SU-DHL-6 (cell line): ENCODE measurements around the gene C1QTNF8.

ENCODE experiments used
- H2AFZ ChIP-seq: fragments of 200-600 bp; sonication (generic); 2 replicates; pipeline ENCODE4 v1.6.1; 2014; ENCODE audit warnings: low read depth, mild to moderate bottlenecking, moderate library complexity, mixed read lengths, antibody characterized with exemption, low read length; ENCODE audit not compliant: severe bottlenecking
- H3F3A ChIP-seq: fragments of 200-600 bp; shearing (Covaris generic); 2 replicates; pipeline ENCODE4 v1.6.0; 2016; ENCODE audit warnings: antibody characterized with exemption, mild to moderate bottlenecking; ENCODE audit not compliant: insufficient read depth
- H3K27ac ChIP-seq: fragments of 200-600 bp; sonication (generic); 2 replicates; pipeline ENCODE4 v1.5.1; 2016; ENCODE audit warnings: low read depth, mild to moderate bottlenecking, low read length, moderate library complexity, mixed read lengths
- H3K27me3 ChIP-seq: fragments of 200-600 bp; sonication (generic), shearing (Covaris generic); 2 replicates; pipeline ENCODE4 v1.6.0; 2014; ENCODE audit warnings: mild to moderate bottlenecking, low read length
- H3K36me3 ChIP-seq: fragments of 200-600 bp; sonication (generic); 2 replicates; pipeline ENCODE4 v1.6.1; 2014; ENCODE audit warnings: mild to moderate bottlenecking, low read length, mixed read lengths
- H3K4me2 ChIP-seq: fragments of 300-600, 200-600 bp; shearing (Covaris generic), sonication (generic); 2 replicates; pipeline ENCODE4 v1.6.0; 2014; ENCODE audit warnings: low read length, low read depth, mild to moderate bottlenecking; ENCODE audit not compliant: poor library complexity, severe bottlenecking
- H3K4me3 ChIP-seq: fragments of 200-600 bp; sonication (generic); 2 replicates; pipeline ENCODE4 v1.5.1; 2014; ENCODE audit warnings: antibody characterized with exemption, low read length, mild to moderate bottlenecking, mixed read lengths; ENCODE audit not compliant: insufficient read depth, poor library complexity, severe bottlenecking
- H3K79me2 ChIP-seq: fragments of 200-600 bp; sonication (generic); 2 replicates; pipeline ENCODE4 v1.6.1; 2014; ENCODE audit warnings: mild to moderate bottlenecking, low read length, moderate library complexity; ENCODE audit not compliant: insufficient read depth
- H3K9ac ChIP-seq: fragments of 200-600 bp; sonication (generic); 2 replicates; pipeline ENCODE4 v1.7.0; 2014; ENCODE audit warnings: mild to moderate bottlenecking, low read length
- H3K9me2 ChIP-seq: fragments of 200-600 bp; sonication (generic); replicated peaks from 2 replicates; pipeline ENCODE4 v1.6.1; 2014; ENCODE audit warnings: low read length; ENCODE audit not compliant: insufficient read depth
- H3K9me3 ChIP-seq: fragments of 200-600 bp; sonication (generic); 2 replicates; pipeline ENCODE4 v1.6.1; 2014; ENCODE audit warnings: low read length, mixed read lengths; ENCODE audit not compliant: insufficient read depth
- H4K20me1 ChIP-seq: fragments of 200-600 bp; sonication (generic); 2 replicates; pipeline ENCODE4 v1.6.1; 2014; ENCODE audit warnings: low read depth, mild to moderate bottlenecking, antibody characterized with exemption, low read length, moderate library complexity, mixed read lengths
- CTCF ChIP-seq: fragments of 200-600 bp; sonication (generic); IDR thresholded peaks from one replicate; pipeline ENCODE4 v1.5.1; 2017; ENCODE audit warnings: antibody characterized with exemption, mild to moderate bottlenecking, low read length, moderate library complexity; ENCODE audit not compliant: insufficient read depth, poor library complexity, severe bottlenecking
- EZH2phosphoT487 ChIP-seq: fragments of 200-600 bp; sonication (generic), shearing (Covaris generic); conservative IDR thresholded peaks from 2 replicates; pipeline ENCODE4 v1.6.1; 2018; ENCODE audit warnings: mild to moderate bottlenecking, antibody characterized with exemption, low read length, moderate library complexity, mixed read lengths

C1QTNF8 gene

GRCh38 chr16:1082952-1083675 lies 12.9 kb downstream of the C1QTNF8 start:
- no peaks in the 10 kb centered on the region for H3K36me3 ChIP-seq
- no peak overlapping the region for H2AFZ ChIP-seq
- no peaks in the 10 kb centered on the region for H3K9me2 ChIP-seq
- H3K79me2 ChIP-seq: no peaks in the 10 kb centered on the region
- H3K27ac ChIP-seq: no peak overlapping the region
- H3F3A ChIP-seq: no peaks in the 10 kb centered on the region
- no peak overlapping the region for H3K4me3 ChIP-seq
- no peak overlapping the region for H3K9ac ChIP-seq
- no peaks in the 10 kb centered on the region for H3K9me3 ChIP-seq
- H4K20me1 ChIP-seq: no peaks in the 10 kb centered on the region
- no peaks in the 10 kb centered on the region for H3K27me3 ChIP-seq
- H3K4me2 ChIP-seq: no peak overlapping the region
- TF ChIP-seq EZH2phosphoT487 (no peak), CTCF (no peak)

DNA sequence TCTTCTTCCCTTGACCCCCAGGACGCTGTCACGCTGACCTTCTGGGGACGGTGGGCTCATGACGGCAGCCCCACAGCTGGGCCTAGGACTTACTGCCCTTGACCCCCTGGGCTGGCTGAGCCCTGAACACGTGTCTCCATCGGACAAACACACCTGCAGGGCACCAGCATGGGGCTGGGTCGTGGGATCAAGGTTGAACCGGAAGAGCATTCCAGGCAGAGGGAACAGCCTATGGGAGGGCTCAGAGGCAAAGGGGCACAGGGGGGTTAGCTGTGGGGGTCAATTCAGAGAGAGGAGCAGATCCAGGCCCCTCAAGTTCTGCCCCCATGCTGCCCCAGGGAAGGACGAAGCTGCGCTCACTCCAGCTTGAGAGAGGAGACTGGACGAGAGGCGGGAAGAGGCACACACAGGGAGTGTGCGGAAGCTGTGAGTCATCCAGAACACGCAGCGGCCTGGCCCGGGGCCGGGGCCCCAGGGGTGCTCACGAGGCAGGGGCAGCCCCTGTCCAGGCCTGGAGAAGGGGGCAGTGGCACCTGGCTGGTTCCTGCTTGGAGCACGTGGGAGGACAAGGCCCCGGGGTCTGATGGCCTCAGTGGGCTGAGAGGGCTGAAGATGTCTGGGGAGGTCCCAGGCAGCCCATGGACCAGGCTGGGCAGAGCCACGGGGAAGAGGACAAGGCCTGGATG lies 13.6 kb downstream of the C1QTNF8 start:
- H3F3A ChIP-seq: no peaks in the 10 kb centered on the region
- H4K20me1 ChIP-seq: no peaks in the 10 kb centered on the region
- no peaks in the 10 kb centered on the region for H3K9me2 ChIP-seq
- H3K36me3 ChIP-seq: no peaks in the 10 kb centered on the region
- no peaks in the 10 kb centered on the region for H3K27me3 ChIP-seq
- no peak overlapping the region for H3K27ac ChIP-seq
- TF ChIP-seq EZH2phosphoT487 (no peak), CTCF (no peak)
- no peaks in the 10 kb centered on the region for H3K9me3 ChIP-seq
- no peaks in the 10 kb centered on the region for H3K79me2 ChIP-seq
- H3K4me3 ChIP-seq: no peak overlapping the region
- H2AFZ ChIP-seq: no peak overlapping the region
- no peak overlapping the region for H3K9ac ChIP-seq
- no peak overlapping the region for H3K4me2 ChIP-seq

DNA sequence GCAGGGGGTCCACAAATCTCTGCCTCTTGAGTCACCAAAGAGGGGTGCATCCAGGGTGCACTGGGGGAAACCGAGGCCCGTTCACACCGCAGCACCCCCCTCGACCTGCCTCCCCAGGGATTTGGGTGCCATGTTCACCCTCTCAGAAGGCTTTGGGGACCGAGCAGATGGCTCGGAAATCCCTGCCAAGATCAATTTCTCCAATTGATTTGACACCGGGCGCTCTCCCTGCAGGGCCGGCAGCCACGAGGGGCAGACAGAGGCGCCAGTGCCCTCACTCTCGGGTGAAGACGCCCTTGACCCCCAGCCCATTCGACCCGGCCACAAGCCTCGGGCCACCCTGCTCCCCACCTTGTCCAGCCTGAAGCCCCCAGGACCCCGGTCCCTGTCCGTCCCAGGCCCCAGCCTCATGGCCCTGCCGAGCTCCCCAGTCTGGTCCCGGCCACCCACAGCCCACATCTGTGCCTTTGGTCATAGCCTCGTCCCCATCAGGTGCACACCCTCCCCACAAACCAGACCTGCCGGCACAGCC lies 14.2 kb downstream of the C1QTNF8 start:
- no peaks in the 10 kb centered on the region for H3K27me3 ChIP-seq

More for the DNA sequence above, 14.2 kb downstream of the C1QTNF8 start:
- no peaks in the 10 kb centered on the region for H3F3A ChIP-seq
- no peak for TF ChIP-seq CTCF
- TF ChIP-seq EZH2phosphoT487: no peak
- H3K9me3 ChIP-seq: no peaks in the 10 kb centered on the region
- H3K36me3 ChIP-seq: no peaks in the 10 kb centered on the region
- no peak overlapping the region for H2AFZ ChIP-seq
- no peaks in the 10 kb centered on the region for H3K9me2 ChIP-seq
- H3K4me2 ChIP-seq: no peak overlapping the region
- no peak overlapping the region for H3K9ac ChIP-seq
- H4K20me1 ChIP-seq: no peaks in the 10 kb centered on the region
- no peak overlapping the region for H3K4me3 ChIP-seq
- no peaks in the 10 kb centered on the region for H3K79me2 ChIP-seq
- H3K27ac ChIP-seq: no peak overlapping the region
